Hindlimb muscle (tissue), 1 donor: ENCODE data around the gene GRIN2C. TPM values are rescaled to one million over a fixed set of nuclear protein-coding genes. Genes with fewer than 3 reads are reported as not detected.
A peak's percentile ranks its signal among the peaks of the same experiment; 100 is the strongest.

Experiments used
- DNase-seq: peaks from one replicate; pipeline ENCODE4 v3.0.0-alpha.2; 2013
- polyA plus RNA-seq: library from polyadenylated mRNA; unstranded; fragments of 120-200 nt; gene quantifications from one replicate; pipeline ENCODE4 v1.2.1, GENCODE V29; 2013; ENCODE audit not compliant: insufficient read length

GRIN2C gene
- polyA plus RNA-seq, 1 donor = 0.93 TPM

GRCh38 chr17:74818291-74818938 is 41.3 kb downstream of the GRIN2C start:
- no peak for DNase-seq

- no peak for DNase-seq
Measured at GRCh38 chr17:74816905-74817620, 42.6 kb downstream of the GRIN2C start.

GRCh38 chr17:74815550-74816370 is 43.9 kb downstream of the GRIN2C start:
- no peak for DNase-seq

GRCh38 chr17:74815067-74815466 is 44.6 kb downstream of the GRIN2C start:
- DNase-seq = no peak

- DNase-seq = no peak
Measured at GRCh38 chr17:74814453-74814852, 45.2 kb downstream of the GRIN2C start.

GRCh38 chr17:74812109-74813009 is 47.3 kb downstream of the GRIN2C start:
- DNase-seq = peak; percentile 41

- no peak for DNase-seq
Measured at GRCh38 chr17:74810699-74811485, 48.8 kb downstream of the GRIN2C start.

- no peak for DNase-seq
Measured at GRCh38 chr17:74808714-74809430, 50.8 kb downstream of the GRIN2C start.

- no peak for DNase-seq
Measured at GRCh38 chr17:74807925-74808324, 51.8 kb downstream of the GRIN2C start.

GRCh38 chr17:74807441-74807840 is 52.2 kb downstream of the GRIN2C start:
- no peak for DNase-seq

GRCh38 chr17:74806334-74806733 is 53.4 kb downstream of the GRIN2C start:
- DNase-seq = no peak

- DNase-seq = no peak
Measured at GRCh38 chr17:74805591-74805991, 54.1 kb downstream of the GRIN2C start.

- no peak for DNase-seq
Measured at GRCh38 chr17:74804683-74805082, 55.0 kb downstream of the GRIN2C start.

- no peak for DNase-seq
Measured at GRCh38 chr17:74803971-74804370, 55.7 kb downstream of the GRIN2C start.

- DNase-seq = no peak
Measured at GRCh38 chr17:74803388-74803930, 56.2 kb downstream of the GRIN2C start.

- DNase-seq = no peak
Measured at GRCh38 chr17:74801896-74802295, 57.8 kb downstream of the GRIN2C start.

GRCh38 chr17:74800531-74800930 is 59.2 kb downstream of the GRIN2C start:
- DNase-seq = no peak

- no peak for DNase-seq
Measured at GRCh38 chr17:74799097-74799496, 60.6 kb downstream of the GRIN2C start.

- no peak for DNase-seq
Measured at GRCh38 chr17:74798239-74798707, 61.4 kb downstream of the GRIN2C start.

GRCh38 chr17:74797824-74798223 is 61.9 kb downstream of the GRIN2C start:
- no peak for DNase-seq
